Fibroblast of villous mesenchyme (primary cell): ENCODE measurements around the gene METAP1D. TPM values are rescaled to one million over a fixed set of nuclear protein-coding genes. Genes with fewer than 3 reads are reported as not detected.
A peak's percentile ranks its signal among the peaks of the same experiment; 100 is the strongest.

Source experiments
- DNase-seq: peaks from one replicate; pipeline ENCODE4 v3.0.0-alpha.2; 2010; ENCODE audit warnings: low read depth
- H3K4me3 ChIP-seq: 2 replicates; pipeline ENCODE4 v1.5.1; 2011; ENCODE audit warnings: low read depth, mild to moderate bottlenecking, low read length
- CTCF ChIP-seq: IDR thresholded peaks from 2 replicates; pipeline ENCODE4 v1.5.1; 2012; ENCODE audit warnings: low read depth, mild to moderate bottlenecking, low read length; ENCODE audit not compliant: insufficient read depth
- total RNA-seq: library from RNA; depleted of rRNA; stranded (reverse); fragments of >200 nt; gene quantifications from 2 replicates; pipeline ENCODE4 v1.2.3, GENCODE V29; 2012

Gene METAP1D
- total RNA-seq, 1 donor: 13.4 TPM

- no peak for DNase-seq
- no peak for TF ChIP-seq CTCF
- H3K4me3 ChIP-seq: no peak overlapping the region
Measured at GRCh38 chr2:172009823-172010222, 10.1 kb downstream of the METAP1D start.

GRCh38 chr2:172011812-172012575 lies 12.2 kb downstream of the METAP1D start:
- H3K4me3 ChIP-seq: no peak overlapping the region
- no peak for TF ChIP-seq CTCF
- DNase-seq: no peak

GRCh38 chr2:172012677-172013391 lies 13.1 kb downstream of the METAP1D start:
- no peak for TF ChIP-seq CTCF
- H3K4me3 ChIP-seq: no peak overlapping the region
- DNase-seq: no peak

GRCh38 chr2:172013396-172013795 lies 13.6 kb downstream of the METAP1D start:
- no peak overlapping the region for H3K4me3 ChIP-seq
- TF ChIP-seq CTCF: no peak

GRCh38 chr2:172021074-172021931 lies 21.6 kb downstream of the METAP1D start:
- no peak for TF ChIP-seq CTCF
- no peak overlapping the region for H3K4me3 ChIP-seq

More at GRCh38 chr2:172013396-172013795, 13.6 kb downstream of the METAP1D start:
- no peak for DNase-seq

GRCh38 chr2:172021955-172022354 lies 22.2 kb downstream of the METAP1D start:
- H3K4me3 ChIP-seq: no peak overlapping the region
- peak; percentile 28 for DNase-seq
- no peak for TF ChIP-seq CTCF

More at GRCh38 chr2:172021074-172021931, 21.6 kb downstream of the METAP1D start:
- DNase-seq: no peak
